Measurements from ENCODE around the gene PRDM2. TPM values are rescaled to one million over a fixed set of nuclear protein-coding genes. Genes with fewer than 3 reads are reported as not detected.

The PRDM2 gene
- total RNA-seq, 4 donors from 2014 or later: 54.4 to 99.1 (median 63.1) TPM

DNA sequence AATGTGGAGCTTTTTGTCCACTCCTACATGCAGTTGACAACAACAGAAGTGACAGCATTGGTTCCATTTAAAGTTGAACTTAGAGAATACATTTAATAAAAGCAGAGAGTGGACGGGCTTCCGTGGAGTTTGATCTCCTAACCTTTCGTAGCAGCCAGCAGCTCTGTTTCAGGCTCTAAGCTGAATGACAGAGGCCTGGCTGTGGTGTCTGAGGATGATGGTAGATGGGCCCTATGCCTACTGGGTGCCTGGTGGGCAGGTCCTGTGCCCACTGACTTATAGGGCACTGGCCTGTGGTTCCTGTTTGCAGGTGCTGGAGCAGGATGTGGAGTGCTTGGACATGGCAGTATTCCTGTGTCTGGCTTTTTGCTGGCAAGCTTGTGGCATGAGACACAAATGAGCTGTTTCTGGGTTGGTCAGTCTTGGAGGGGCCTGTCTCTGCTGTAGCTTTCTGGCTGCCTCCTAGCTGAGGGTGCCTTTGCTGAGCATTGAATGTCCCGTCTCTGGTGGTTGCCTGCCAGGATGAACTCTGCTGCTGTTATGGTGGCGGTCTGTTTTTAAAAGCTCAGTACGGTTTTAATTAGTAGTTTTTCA is 54.6 kb downstream of the PRDM2 start:
- H3K4me1 ChIP-seq: peaks cover 74% of the 10 kb centered on the region
- H3K27ac ChIP-seq: peak overlapping the region; percentile 14
- peaks cover 7% of the 10 kb centered on the region for H3K36me3 ChIP-seq
- no peaks in the 10 kb centered on the region for H3K27me3 ChIP-seq
- DNase-seq (ENCODE audit: low spot score in 2 of 2): no peak
- WGBS: 77% methylated on average over 6 of the region's 6 CpGs
- no peak overlapping the region for H3K4me3 ChIP-seq
- no peaks in the 10 kb centered on the region for H3K9me3 ChIP-seq
- TF ChIP-seq POLR2AphosphoS5 (IDR thresholded peaks at IDR 0.05) (no peak), POLR2A (IDR thresholded peaks at IDR 0.05) (no peak), EP300 (IDR thresholded peaks at IDR 0.05) (no peak)
- TF ChIP-seq, protein P1, sequence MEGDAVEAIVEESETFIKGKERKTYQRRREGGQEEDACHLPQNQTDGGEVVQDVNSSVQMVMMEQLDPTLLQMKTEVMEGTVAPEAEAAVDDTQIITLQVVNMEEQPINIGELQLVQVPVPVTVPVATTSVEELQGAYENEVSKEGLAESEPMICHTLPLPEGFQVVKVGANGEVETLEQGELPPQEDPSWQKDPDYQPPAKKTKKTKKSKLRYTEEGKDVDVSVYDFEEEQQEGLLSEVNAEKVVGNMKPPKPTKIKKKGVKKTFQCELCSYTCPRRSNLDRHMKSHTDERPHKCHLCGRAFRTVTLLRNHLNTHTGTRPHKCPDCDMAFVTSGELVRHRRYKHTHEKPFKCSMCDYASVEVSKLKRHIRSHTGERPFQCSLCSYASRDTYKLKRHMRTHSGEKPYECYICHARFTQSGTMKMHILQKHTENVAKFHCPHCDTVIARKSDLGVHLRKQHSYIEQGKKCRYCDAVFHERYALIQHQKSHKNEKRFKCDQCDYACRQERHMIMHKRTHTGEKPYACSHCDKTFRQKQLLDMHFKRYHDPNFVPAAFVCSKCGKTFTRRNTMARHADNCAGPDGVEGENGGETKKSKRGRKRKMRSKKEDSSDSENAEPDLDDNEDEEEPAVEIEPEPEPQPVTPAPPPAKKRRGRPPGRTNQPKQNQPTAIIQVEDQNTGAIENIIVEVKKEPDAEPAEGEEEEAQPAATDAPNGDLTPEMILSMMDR (IDR thresholded peaks at IDR 0.05): no peak

DNA sequence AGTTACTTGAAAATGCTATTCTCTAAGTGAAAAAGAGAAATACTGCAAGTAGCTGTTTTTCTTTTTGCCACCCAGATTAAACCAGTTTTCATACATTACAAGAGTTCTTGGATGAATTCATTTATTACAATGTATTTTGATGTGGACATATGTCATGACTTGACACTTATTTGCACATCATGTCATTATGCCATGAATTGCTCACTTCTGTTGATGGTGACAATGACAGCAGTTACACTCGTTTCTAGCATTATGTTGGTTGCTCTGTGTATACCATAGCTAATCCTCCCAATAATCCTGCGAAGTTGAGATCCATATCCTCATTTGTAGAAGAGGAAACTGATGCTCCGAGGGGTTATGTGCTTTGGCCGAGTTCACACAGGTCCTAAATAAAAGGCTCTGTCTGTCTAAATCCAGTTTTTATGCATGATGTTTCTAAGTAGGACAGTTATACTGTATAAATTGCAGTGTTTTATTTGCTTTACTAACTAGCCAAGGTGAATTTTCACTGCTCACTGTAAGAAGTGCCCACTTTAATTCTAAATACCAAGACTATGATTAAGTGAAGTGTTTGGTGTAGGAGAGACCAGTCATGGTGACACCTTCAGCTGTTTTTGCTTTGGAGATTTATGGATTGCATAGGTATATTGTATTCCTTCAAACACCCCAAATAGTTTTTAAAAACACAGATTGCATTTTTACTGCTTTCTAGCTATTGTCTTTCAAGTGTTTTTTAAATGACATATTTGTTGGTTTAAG is 56.7 kb downstream of the PRDM2 start:
- Histone ChIP-seq H3K9me3 (no peaks in the 10 kb centered on the region), H3K36me3 (peaks cover 7% of the 10 kb centered on the region), H3K4me1 (peaks cover 79% of the 10 kb centered on the region), H3K27me3 (no peaks in the 10 kb centered on the region), H3K4me3 (no peak overlapping the region), H3K27ac (peak overlapping the region; percentile 18)
- DNase-seq (ENCODE audit: low spot score in 2 of 2): no peak
- TF ChIP-seq POLR2AphosphoS5 (IDR thresholded peaks at IDR 0.05): no peak
- TF ChIP-seq, protein P1 (IDR thresholded peaks at IDR 0.05): no peak
- TF ChIP-seq POLR2A (IDR thresholded peaks at IDR 0.05): no peak
- TF ChIP-seq EP300 (IDR thresholded peaks at IDR 0.05): no peak
- WGBS: 56% methylated on average over 4 of the region's 4 CpGs

DNA sequence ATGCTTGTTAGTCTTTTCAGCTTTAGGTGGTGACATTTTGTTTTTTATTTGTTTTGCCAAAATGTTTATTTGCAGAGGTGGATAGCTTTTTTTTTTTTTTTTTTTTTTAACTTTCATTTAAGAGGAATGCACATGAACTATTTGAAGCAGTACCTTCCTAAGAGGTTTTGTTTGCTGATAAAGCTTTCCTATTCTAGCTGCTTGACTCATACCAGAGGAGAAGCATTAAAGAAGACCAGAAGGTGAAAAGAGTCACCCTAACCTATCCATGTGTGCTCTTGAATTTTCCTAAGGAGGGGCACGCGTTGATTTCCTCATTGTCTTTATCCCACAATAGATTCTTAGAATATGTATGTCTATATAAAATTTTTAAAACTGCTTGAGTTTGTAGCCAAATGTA is 57.7 kb downstream of the PRDM2 start:
- no peaks in the 10 kb centered on the region for H3K27me3 ChIP-seq
- WGBS: 72% methylated on average over 2 of the region's 2 CpGs
- peaks cover 81% of the 10 kb centered on the region for H3K4me1 ChIP-seq
- no peak overlapping the region for H3K27ac ChIP-seq
- H3K4me3 ChIP-seq: no peak overlapping the region
- H3K36me3 ChIP-seq: peaks cover 7% of the 10 kb centered on the region
- TF ChIP-seq EP300 (IDR thresholded peaks at IDR 0.05) (no peak), POLR2AphosphoS5 (IDR thresholded peaks at IDR 0.05) (no peak), POLR2A (IDR thresholded peaks at IDR 0.05) (no peak)
- TF ChIP-seq, protein P1 (IDR thresholded peaks at IDR 0.05): no peak
- H3K9me3 ChIP-seq: no peaks in the 10 kb centered on the region
- no peak for DNase-seq (ENCODE audit: low spot score in 2 of 2)

DNA sequence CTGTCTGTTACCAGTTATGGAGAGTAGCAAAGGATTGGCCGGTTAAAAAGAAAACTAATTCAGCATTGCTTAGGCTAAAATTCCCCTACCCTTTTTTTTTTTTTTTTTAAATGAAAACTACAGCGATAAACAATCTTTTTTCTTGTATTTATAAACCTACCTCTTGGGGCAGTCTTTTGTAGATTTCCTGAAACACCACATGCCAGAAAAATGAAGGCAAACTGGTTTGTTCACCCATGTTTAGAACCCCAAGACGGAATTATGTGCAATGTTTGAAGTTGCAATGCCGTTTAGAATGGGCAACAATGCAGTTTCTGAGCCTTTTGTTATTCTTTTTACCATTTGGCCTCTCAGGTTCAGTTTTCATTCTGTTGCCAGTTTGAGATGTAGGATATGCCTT is 59.1 kb downstream of the PRDM2 start:
- no peak for DNase-seq (ENCODE audit: low spot score in 2 of 2)
- H3K4me1 ChIP-seq: peaks cover 76% of the 10 kb centered on the region
- peak overlapping the region; percentile 60 for H3K27ac ChIP-seq
- peaks cover 6% of the 10 kb centered on the region for H3K36me3 ChIP-seq
- 42% methylated on average over 4 of the region's 4 CpGs for WGBS
- H3K27me3 ChIP-seq: no peaks in the 10 kb centered on the region
- H3K9me3 ChIP-seq: no peaks in the 10 kb centered on the region
- no peak overlapping the region for H3K4me3 ChIP-seq
- TF ChIP-seq EP300 (IDR thresholded peaks at IDR 0.05): no peak
- no peak for TF ChIP-seq POLR2A (IDR thresholded peaks at IDR 0.05)
- TF ChIP-seq, protein P1 (IDR thresholded peaks at IDR 0.05): no peak
- TF ChIP-seq POLR2AphosphoS5 (IDR thresholded peaks at IDR 0.05): no peak

DNA sequence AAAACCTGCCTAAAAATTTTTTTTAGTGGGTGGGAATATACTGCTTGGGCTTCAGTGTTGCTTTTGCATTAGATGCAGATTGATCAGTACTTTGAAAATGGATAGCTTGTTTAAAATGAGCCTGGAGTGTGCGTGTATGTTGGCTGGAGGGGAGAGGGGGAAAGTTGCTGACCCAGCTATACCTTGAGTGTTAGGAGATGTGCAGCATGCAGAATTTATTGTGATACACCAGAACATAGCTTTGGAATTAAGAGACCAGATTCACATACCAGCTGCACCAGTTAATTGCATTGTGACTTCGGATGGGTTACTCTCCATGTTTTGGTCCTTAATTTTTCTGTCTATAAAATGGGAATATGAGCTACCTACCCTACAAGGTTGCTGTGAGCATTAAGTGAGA is 60.4 kb downstream of the PRDM2 start:
- peak overlapping the region; percentile 20 for H3K27ac ChIP-seq
- DNase-seq (ENCODE audit: low spot score in 2 of 2): no peak
- H3K27me3 ChIP-seq: no peaks in the 10 kb centered on the region
- H3K4me1 ChIP-seq: peaks cover 78% of the 10 kb centered on the region
- WGBS: 67% methylated on average over 2 of the region's 2 CpGs
- no peaks in the 10 kb centered on the region for H3K9me3 ChIP-seq
- H3K36me3 ChIP-seq: no peaks in the 10 kb centered on the region
- H3K4me3 ChIP-seq: no peak overlapping the region
- no peak for TF ChIP-seq POLR2A (IDR thresholded peaks at IDR 0.05)
- TF ChIP-seq, protein P1 (IDR thresholded peaks at IDR 0.05): no peak

Data from suprapubic skin (tissue), 4 donors.